HepG2 (cell line): ENCODE results near the gene SLC19A1. TPM values are rescaled to one million over a fixed set of nuclear protein-coding genes. Genes with fewer than 3 reads are reported as not detected.
A peak's percentile ranks its signal among the peaks of the same experiment; 100 is the strongest.

ENCODE experiments used
- ATAC-seq: fragments of 200-7000 bp; cut with Tn5 transposase; 3 replicates; pipeline ENCODE4 v1.9.1; 2020; ENCODE audit warnings: mild to moderate bottlenecking, moderate library complexity
- BruUV-seq: library from RNA; stranded (reverse); fragments of 400-500 nt; replicated peaks from 2 replicates; lab custom pipeline; 2021; lab: Mats Ljungman, UMichigan
- CTCF ChIA-PET: fragments of 300-600 bp; formaldehyde crosslinking; extraction: SDS; loops from one replicate; lab custom pipeline; 2021; ENCODE audit warnings: low total read pairs, inconsistent platforms, low intra/inter-chr PET ratio; lab: Yijun Ruan, JAX
- POLR2A ChIA-PET: fragments of 350-600 bp; sonication (Branson Sonifier 250); formaldehyde crosslinking; loops from one replicate; lab custom pipeline; 2020; ENCODE audit warnings: antibody characterized with exemption, inconsistent platforms; lab: Yijun Ruan, JAX
- DNase-seq: peaks from one replicate; pipeline ENCODE4 v3.0.0-alpha.2; 2015; ENCODE audit warnings: low spot score
- FAIRE-seq: peaks from 3 replicates; lab custom pipeline; 2011; peaks lifted over from hg19 to GRCh38; lab: Jason Lieb, UNC
- H2AFZ ChIP-seq: one replicate; pipeline ENCODE4 v1.6.1; 2011; ENCODE audit warnings: low read length, inconsistent platforms
- H3K27ac ChIP-seq: fragments of 300-600 bp; 3 replicates; pipeline ENCODE4 v1.8.0; 2011; ENCODE audit warnings: mixed run types, mild to moderate bottlenecking, mixed read lengths, low read length, inconsistent platforms; ENCODE audit not compliant: insufficient read depth; ENCODE audit errors: extremely low read length
- H3K27me3 ChIP-seq, 2 experiments: fragments of 200-600 bp in 1 of 2; 2 replicates in 1 of 2; 3 replicates in 1 of 2; pipeline versions ENCODE4 v1.6.0 to v1.8.0; 2011; ENCODE audit warnings: low read length in 2 of 2, mild to moderate bottlenecking in 2 of 2, moderate library complexity in 2 of 2, inconsistent platforms in 1 of 2; ENCODE audit not compliant: insufficient read depth in 2 of 2, control insufficient read depth in 1 of 2
- H3K36me3 ChIP-seq, 2 experiments: fragments of 200-600 bp in 1 of 2; replicated peaks in 1 of 2; 2 replicates in 1 of 2; 3 replicates in 1 of 2; pipeline versions ENCODE4 v1.5.1 to v1.8.0; 2011; ENCODE audit warnings: low read length in 2 of 2, inconsistent platforms in 1 of 2; ENCODE audit not compliant: insufficient read depth in 2 of 2, control insufficient read depth in 1 of 2
- H3K4me1 ChIP-seq: 2 replicates; pipeline ENCODE4 v1.5.1; 2012; ENCODE audit warnings: low read length, inconsistent platforms; ENCODE audit not compliant: insufficient read depth
- H3K4me2 ChIP-seq: 2 replicates; pipeline ENCODE4 v1.6.0; 2011; ENCODE audit warnings: low read depth, low read length, inconsistent platforms
- H3K4me3 ChIP-seq, 3 experiments: fragments of 200-600 bp in 1 of 3; sonication (generic), shearing (Covaris generic) in 1 of 3; replicated peaks in 1 of 3; 2 replicates each; pipeline ENCODE4 v1.5.1; 2011 to 2016; ENCODE audit warnings: low read length in 3 of 3, inconsistent platforms in 2 of 3, low read depth in 2 of 3, mild to moderate bottlenecking in 2 of 3, control low read depth in 1 of 3, mixed read lengths in 1 of 3; ENCODE audit not compliant: insufficient read depth in 1 of 3
- H3K79me2 ChIP-seq: one replicate; pipeline ENCODE4 v1.6.1; 2011; ENCODE audit warnings: low read length, inconsistent platforms; ENCODE audit not compliant: insufficient read depth
- H3K9ac ChIP-seq: 2 replicates; pipeline ENCODE4 v1.6.0; 2011; ENCODE audit warnings: mild to moderate bottlenecking, low read depth, low read length, inconsistent platforms; ENCODE audit not compliant: insufficient read depth
- H3K9me3 ChIP-seq: 2 replicates; pipeline ENCODE4 v1.5.1; 2012; ENCODE audit warnings: mild to moderate bottlenecking, low read length
- H4K20me1 ChIP-seq: 2 replicates; pipeline ENCODE4 v1.6.0; 2011; ENCODE audit warnings: inconsistent platforms, mild to moderate bottlenecking, low read length, moderate library complexity; ENCODE audit not compliant: insufficient read depth
- HHEX ChIP-seq: IDR thresholded peaks from 2 replicates; pipeline ENCODE4 v1.6.1; 2016; ENCODE audit warnings: control low read depth
- MED8 ChIP-seq: sonication (generic); formaldehyde crosslinking; IDR thresholded peaks from 2 replicates; pipeline ENCODE4 v1.8.1; 2023; ENCODE audit warnings: mild to moderate bottlenecking, missing genetic modification reagents; ENCODE audit not compliant: insufficient replicate concordance
- POLR2AphosphoS5 ChIP-seq: IDR thresholded peaks from 2 replicates; pipeline ENCODE4 v1.6.1; 2012; ENCODE audit warnings: low read depth, low read length
- SMAD1 ChIP-seq: sonication (generic); formaldehyde crosslinking; IDR thresholded peaks from 2 replicates; pipeline ENCODE4 v1.4.0; 2020; ENCODE audit warnings: missing genetic modification reagents, low read depth, mild to moderate bottlenecking, borderline replicate concordance
- TCF7 ChIP-seq: sonication (generic); IDR thresholded peaks from 2 replicates; pipeline ENCODE4 v1.6.1; 2016; ENCODE audit warnings: antibody characterized with exemption, low read depth
- ZBTB38 ChIP-seq: sonication (generic); formaldehyde crosslinking; IDR thresholded peaks from 2 replicates; pipeline ENCODE4 v1.5.1; 2020; ENCODE audit warnings: mild to moderate bottlenecking, missing genetic modification reagents
- ZBTB44 ChIP-seq: sonication (generic); formaldehyde crosslinking; IDR thresholded peaks from 2 replicates; pipeline ENCODE4 v1.4.0; 2020; ENCODE audit warnings: missing genetic modification reagents
- ZFP90 ChIP-seq: sonication (generic); formaldehyde crosslinking; IDR thresholded peaks from 2 replicates; pipeline ENCODE4 v1.8.0; 2022; ENCODE audit warnings: missing genetic modification reagents, mild to moderate bottlenecking, inconsistent platforms, borderline replicate concordance
- ZNF761 ChIP-seq: sonication (generic); formaldehyde crosslinking; conservative IDR thresholded peaks from 2 replicates; pipeline ENCODE4 v1.4.0; 2020; ENCODE audit warnings: mild to moderate bottlenecking, missing genetic modification reagents
- ZSCAN22 ChIP-seq: sonication (generic); formaldehyde crosslinking; IDR thresholded peaks from 2 replicates; pipeline ENCODE4 v1.4.0; 2020; ENCODE audit warnings: mild to moderate bottlenecking, missing genetic modification reagents
- WGBS: methylation state at CpG from one replicate; pipeline ENCODE4 v1.1.6; 2017; ENCODE audit warnings: low lambda C conversion rate; 5-methylcytosine and 5-hydroxymethylcytosine counted together
- in situ Hi-C: cut with HindIII; loops from 2 replicates; pipeline ENCODE4 v1.10.0; 2017; ENCODE audit warnings: low pct_unique_long_range_greater_than_20kb; ENCODE audit not compliant: extremely low pct_ligation_motif_present
- intact Hi-C: fragments of 100-400 bp; cut with micrococcal nuclease; formaldehyde crosslinking; loops from one replicate; pipeline ENCODE4 v1.10.0; 2022; ENCODE audit not compliant: unreplicated experiment
- polyA plus RNA-seq, 8 experiments: library from polyadenylated mRNA; depleted of rRNA in 3 of 8; stranded (reverse) in 7 of 8; unstranded in 1 of 8; fragments of >200 nt; fragmentation: Illumina TruSeq in 4 of 8; extraction: Trizol in 4 of 8; gene quantifications; 2 replicates each; pipeline versions ENCODE4 v1.2.1 to v1.2.3, GENCODE V29; 2011 to 2016; ENCODE audit warnings: low read depth in 4 of 8, missing spikeins in 1 of 8, mixed read lengths in 1 of 8; ENCODE audit not compliant: insufficient read depth in 1 of 8
- total RNA-seq, 5 experiments: library from RNA; depleted of rRNA; stranded (reverse); fragments of >200 nt; fragmentation: Illumina TruSeq; extraction: Trizol; gene quantifications; 2 replicates each; pipeline ENCODE4 v1.2.3, GENCODE V29; 2016; ENCODE audit warnings: low read depth in 1 of 5
- TF ChIP-seq, protein P1 (sequence below): sonication (generic); formaldehyde crosslinking; IDR thresholded peaks from 2 replicates; pipeline ENCODE4 v1.5.0; 2020; ENCODE audit warnings: mild to moderate bottlenecking, missing genetic modification reagents, moderate library complexity
- TF ChIP-seq, protein P2 (sequence below): sonication (generic); formaldehyde crosslinking; IDR thresholded peaks from 2 replicates; pipeline ENCODE4 v1.8.0; 2022; ENCODE audit warnings: mild to moderate bottlenecking, missing genetic modification reagents, moderate library complexity

Gene SLC19A1
- total and polyA plus RNA-seq, 2 of the 13 experiments (the other 11 are each of a cell fraction or from before 2014, with no cell fraction given) = 21.8 to 23.0 TPM

DNA sequence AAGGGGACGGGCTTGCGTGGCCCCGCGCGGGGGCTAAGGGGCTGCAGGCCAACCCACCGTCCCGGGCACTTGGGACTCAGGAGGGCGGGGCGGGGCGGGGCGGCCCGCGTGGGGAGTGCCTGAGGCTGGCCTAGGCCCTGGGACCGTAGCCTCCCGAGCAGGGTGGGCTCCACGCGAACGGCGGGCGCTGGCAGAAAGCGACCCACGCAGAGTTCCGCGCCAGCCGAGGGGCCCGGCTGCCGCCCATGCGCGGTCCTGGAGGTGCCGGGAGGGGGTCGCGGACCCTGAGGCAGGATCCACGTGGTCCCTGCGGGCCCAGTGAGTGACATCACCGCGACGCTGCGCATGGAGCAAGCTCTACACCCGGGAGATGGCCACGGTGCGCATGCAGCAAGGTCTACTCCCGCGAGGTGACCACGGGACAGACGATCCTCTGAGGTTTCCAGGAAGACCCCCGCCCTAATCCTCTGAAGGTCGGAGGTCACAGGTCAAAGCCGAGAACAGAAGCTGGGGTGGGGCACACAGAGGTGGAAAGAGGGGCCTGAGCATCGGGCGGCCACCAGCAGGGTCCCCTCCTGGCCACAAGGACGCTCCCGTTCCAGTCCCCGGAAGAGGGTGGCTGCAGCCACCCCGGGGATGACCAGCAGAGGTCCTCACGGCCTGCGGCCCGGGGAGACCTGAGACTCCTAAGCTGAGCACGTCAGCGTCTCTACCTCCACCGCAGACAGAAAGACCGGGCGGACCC is 13.5 kb upstream of the SLC19A1 start (continued):
- peak; percentile 75 for TF ChIP-seq ZBTB38 (CRISPR knock-in tag)
- TF ChIP-seq ZBTB44 (CRISPR knock-in tag) = 0 out of 2 replicates have a peak, but pooled peaks have one; percentile 29
- TF ChIP-seq, protein P1, sequence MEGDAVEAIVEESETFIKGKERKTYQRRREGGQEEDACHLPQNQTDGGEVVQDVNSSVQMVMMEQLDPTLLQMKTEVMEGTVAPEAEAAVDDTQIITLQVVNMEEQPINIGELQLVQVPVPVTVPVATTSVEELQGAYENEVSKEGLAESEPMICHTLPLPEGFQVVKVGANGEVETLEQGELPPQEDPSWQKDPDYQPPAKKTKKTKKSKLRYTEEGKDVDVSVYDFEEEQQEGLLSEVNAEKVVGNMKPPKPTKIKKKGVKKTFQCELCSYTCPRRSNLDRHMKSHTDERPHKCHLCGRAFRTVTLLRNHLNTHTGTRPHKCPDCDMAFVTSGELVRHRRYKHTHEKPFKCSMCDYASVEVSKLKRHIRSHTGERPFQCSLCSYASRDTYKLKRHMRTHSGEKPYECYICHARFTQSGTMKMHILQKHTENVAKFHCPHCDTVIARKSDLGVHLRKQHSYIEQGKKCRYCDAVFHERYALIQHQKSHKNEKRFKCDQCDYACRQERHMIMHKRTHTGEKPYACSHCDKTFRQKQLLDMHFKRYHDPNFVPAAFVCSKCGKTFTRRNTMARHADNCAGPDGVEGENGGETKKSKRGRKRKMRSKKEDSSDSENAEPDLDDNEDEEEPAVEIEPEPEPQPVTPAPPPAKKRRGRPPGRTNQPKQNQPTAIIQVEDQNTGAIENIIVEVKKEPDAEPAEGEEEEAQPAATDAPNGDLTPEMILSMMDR (CRISPR knock-in tag) = peak; percentile 97
- no peak for TF ChIP-seq ZSCAN22 (CRISPR knock-in tag)
- TF ChIP-seq SMAD1 (CRISPR knock-in tag) = peak; percentile 76; the same call in 1 of the 2 replicates

GRCh38 chr21:45555251-45555556 is 13.0 kb upstream of the SLC19A1 start:
- H3K36me3 ChIP-seq = no peaks in the 10 kb centered on the region
- no peaks in the 10 kb centered on the region for H4K20me1 ChIP-seq
- H3K4me2 ChIP-seq = no peak overlapping the region
- H3K4me3 ChIP-seq = peak overlapping the region in 1 of 3 experiments; percentile 47; a peak in 2 of 6 replicates
- no peak overlapping the region for H2AFZ ChIP-seq
- peaks cover 33% of the 10 kb centered on the region for H3K4me1 ChIP-seq
- no TSS peak for BruUV-seq
- no peak for ATAC-seq
- no peak for FAIRE-seq
- 6% methylated on average over 23 of the region's 34 CpGs for WGBS
- no peaks in the 10 kb centered on the region for H3K9me3 ChIP-seq
- POLR2A ChIA-PET = interaction anchor here (1.0 to 1.8 kb wide), 10 partner anchors 28 to 325 kb away, joined by 3 to 13 read pairs (median 6); partner anchors contain the start of gene POFUT2
- no peaks in the 10 kb centered on the region for H3K79me2 ChIP-seq
- peak overlapping the region; percentile 80 for H3K27ac ChIP-seq
- in situ Hi-C loops (loop anchor here (5.0 kb wide), 2 partner anchors 42 to 267 kb away; no protein-coding TSS in a partner anchor), intact Hi-C loops (no loop called here)
- peaks cover 10 to 53% of the 10 kb centered on the region in 2 experiments for H3K27me3 ChIP-seq
- DNase-seq = no peak
- CTCF ChIA-PET = interaction anchor here (2.9 kb wide), 2 partner anchors 41 to 265 kb away, joined by 27 to 36 read pairs; no protein-coding TSS in a partner anchor
- H3K9ac ChIP-seq = no peak overlapping the region; the same call in 1 of the 2 replicates
- TF ChIP-seq POLR2AphosphoS5 (no peak), MED8 (CRISPR knock-in tag) (no peak), HHEX (no peak), ZFP90 (CRISPR knock-in tag) (no peak), ZSCAN22 (CRISPR knock-in tag) (no peak), TCF7 (no peak), ZNF761 (CRISPR knock-in tag) (no peak), ZBTB38 (CRISPR knock-in tag) (no peak)
- TF ChIP-seq, protein P2, sequence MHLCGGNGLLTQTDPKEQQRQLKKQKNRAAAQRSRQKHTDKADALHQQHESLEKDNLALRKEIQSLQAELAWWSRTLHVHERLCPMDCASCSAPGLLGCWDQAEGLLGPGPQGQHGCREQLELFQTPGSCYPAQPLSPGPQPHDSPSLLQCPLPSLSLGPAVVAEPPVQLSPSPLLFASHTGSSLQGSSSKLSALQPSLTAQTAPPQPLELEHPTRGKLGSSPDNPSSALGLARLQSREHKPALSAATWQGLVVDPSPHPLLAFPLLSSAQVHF = no peak
